UCSD-AML1 (cell line): ENCODE measurements around the gene CHRDL2.
"Not testable (repeated sequence)": the region's sequence is repeated elsewhere in the genome, so short reads cannot be mapped to it uniquely, and the experiment has no call there.

Source experiments
- DNase-seq: peaks from one replicate; lab custom pipeline; 2025; ENCODE audit not compliant: unreplicated experiment; lab: John Stamatoyannopoulos, UW

CHRDL2 gene

DNA sequence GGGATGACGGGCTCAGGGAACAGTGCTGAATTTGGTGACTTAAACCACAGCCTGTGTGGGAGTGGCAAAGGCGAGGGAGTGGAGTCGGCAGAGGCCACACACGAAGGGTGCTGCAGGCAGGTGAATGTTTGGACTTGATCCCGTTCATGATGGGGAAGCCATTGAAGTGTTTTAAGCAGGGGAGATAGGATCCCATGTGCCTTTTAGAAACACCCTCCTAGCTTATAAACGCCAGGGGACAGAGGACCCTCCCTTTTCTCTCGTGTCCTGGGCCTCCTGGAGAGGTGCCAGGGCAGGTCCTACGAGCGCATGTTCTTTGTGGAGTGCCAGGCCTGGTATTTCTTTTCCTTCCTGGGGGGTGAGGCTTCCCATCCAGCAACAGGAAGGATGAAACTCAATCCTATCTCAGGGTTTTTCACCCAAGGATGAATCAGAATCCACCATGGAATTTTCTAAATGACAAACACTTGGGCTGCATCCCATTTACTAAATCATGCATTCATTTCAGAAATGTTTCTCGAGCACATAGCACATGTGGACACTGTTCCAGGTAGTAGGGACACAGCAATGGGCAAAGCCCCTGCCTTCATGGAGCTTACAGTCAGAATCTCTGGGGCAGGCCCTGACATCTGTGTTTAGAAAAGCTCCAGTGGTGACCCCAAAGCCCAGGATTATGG, 59.6 kb downstream of the CHRDL2 start:
- no peak for DNase-seq

- no peak for DNase-seq
These were observed 61.1 kb downstream of the CHRDL2 start for GRCh38 chr11:74670171-74670570.

GRCh38 chr11:74669211-74670160, 61.7 kb downstream of the CHRDL2 start:
- DNase-seq: no peak

DNA sequence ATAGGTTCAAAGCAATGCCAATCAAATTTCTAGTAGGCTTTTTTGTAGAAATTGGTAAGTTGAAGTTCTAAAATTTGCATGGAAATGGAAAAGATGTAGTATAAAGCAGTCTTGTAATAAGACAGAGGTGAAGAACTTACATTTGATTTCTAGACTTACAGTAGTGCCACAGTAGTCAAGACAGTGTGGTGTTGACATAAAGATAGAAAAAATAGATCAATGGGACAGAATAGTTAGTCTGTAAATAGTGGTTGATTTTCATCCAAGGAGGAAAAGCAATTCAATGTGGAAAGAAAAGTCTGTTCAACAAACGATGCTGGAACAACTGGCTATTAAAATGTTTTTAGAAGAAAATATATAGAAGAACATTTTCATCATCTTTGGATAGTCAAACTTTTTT, 67.9 kb downstream of the CHRDL2 start:
- DNase-seq: no peak

GRCh38 chr11:74662487-74663103, 68.6 kb downstream of the CHRDL2 start:
- DNase-seq: no peak

DNA sequence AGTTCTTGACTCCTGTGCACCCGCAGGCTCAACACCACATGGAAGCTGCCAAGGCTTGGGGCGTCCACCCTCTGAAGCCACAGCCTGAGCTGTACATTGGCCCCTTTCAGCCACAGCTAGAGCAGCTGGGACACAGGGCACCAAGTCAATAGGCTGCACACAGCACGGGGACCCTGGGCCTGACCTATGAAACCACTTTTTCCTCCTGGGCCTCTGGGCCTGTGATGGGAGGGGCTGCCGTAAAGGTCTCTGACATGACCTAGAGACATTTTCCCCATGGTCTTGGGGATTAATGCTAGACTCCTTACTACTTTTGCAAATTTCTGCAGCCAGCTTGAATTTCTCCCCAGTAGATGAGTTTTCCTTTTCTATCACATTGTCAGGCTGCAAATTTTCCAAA, 72.1 kb downstream of the CHRDL2 start:
- DNase-seq: not testable (repeated sequence)

- no peak for DNase-seq
These were observed 76.2 kb downstream of the CHRDL2 start for GRCh38 chr11:74654976-74655375.

- DNase-seq: no peak
These were observed 80.7 kb downstream of the CHRDL2 start for GRCh38 chr11:74650498-74650897.

DNA sequence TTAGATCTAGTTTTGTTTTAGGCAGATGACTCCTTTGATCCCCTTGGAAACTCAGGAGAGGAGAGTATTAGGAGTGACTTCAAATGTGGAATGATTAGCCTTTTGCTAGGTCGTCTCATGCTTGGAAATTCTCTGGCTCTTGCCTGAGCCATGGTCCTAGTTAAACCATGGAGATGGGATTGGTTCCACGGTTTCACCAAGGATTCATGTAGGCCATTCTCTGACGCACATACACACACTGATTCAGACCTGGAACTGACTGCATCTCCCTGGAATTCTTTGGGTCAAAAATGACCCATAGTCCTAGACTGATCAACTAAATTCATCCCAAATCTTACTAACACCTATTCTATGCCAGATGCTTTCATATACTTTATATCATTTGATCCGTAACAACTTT, 82.3 kb downstream of the CHRDL2 start:
- DNase-seq: no peak

DNA sequence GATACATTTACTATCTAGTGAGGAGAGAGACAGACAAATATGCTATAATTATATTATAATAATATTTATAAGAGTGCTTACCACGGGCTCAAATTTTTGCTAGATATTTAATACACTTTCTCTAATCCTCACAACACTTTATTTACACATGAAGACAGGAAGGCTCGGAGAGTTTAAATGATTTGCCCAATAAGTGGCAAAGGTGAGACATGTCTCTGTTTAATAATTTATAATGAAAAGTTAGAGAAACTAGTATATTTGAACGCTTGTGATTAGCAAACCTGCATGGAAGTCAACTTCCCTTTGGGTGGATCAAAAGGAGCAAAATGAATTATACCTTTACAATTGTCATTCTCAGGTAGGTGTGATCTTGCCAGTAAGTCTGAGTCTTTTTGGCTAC, 83.4 kb downstream of the CHRDL2 start:
- no peak for DNase-seq

- DNase-seq: no peak
These were observed 83.8 kb downstream of the CHRDL2 start for GRCh38 chr11:74647404-74647803.

- no peak for DNase-seq
These were observed 84.3 kb downstream of the CHRDL2 start for GRCh38 chr11:74646954-74647353.
